Activated naive CD8-positive, alpha-beta T cell treated with anti-CD3 and anti-CD28 coated beads for 36 hours (primary cell): ENCODE data around the gene KCNMA1. TPM values are rescaled to one million over a fixed set of nuclear protein-coding genes. Genes with fewer than 3 reads are reported as not detected.

ENCODE experiments used
- DNase-seq: peaks from one replicate; pipeline ENCODE4 v3.0.0; 2021
- H3K27ac Mint-ChIP-seq: one replicate; pipeline ENCODE4 v1.8.0; 2022; ENCODE audit warnings: mild to moderate bottlenecking, moderate library complexity, mixed read lengths
- H3K27me3 Mint-ChIP-seq: one replicate; pipeline ENCODE4 v1.8.0; 2022; ENCODE audit warnings: mild to moderate bottlenecking, mixed read lengths
- H3K36me3 Mint-ChIP-seq: one replicate; pipeline ENCODE4 v1.8.0; 2021; ENCODE audit warnings: mild to moderate bottlenecking, mixed read lengths
- H3K4me1 Mint-ChIP-seq: one replicate; pipeline ENCODE4 v1.8.0; 2021; ENCODE audit warnings: mixed read lengths
- H3K4me3 Mint-ChIP-seq: one replicate; pipeline ENCODE4 v1.8.0; 2022; ENCODE audit warnings: mild to moderate bottlenecking, moderate library complexity, mixed read lengths
- H3K9me3 Mint-ChIP-seq: one replicate; pipeline ENCODE4 v1.8.0; 2022; ENCODE audit warnings: mixed read lengths
- total RNA-seq, 2 experiments: library from RNA; stranded (reverse); gene quantifications; one replicate each; pipeline ENCODE4 v1.2.3, GENCODE V29; 2021

Gene KCNMA1
- total RNA-seq, 2 experiments from 2014 or later = not detected

GRCh38 chr10:77151408-77151807 lies 486.2 kb downstream of the KCNMA1 start:
- DNase-seq = no peak
- Mint-ChIP-seq H3K9me3 (no peaks in the 10 kb centered on the region), H3K4me3 (no peak overlapping the region), H3K36me3 (no peaks in the 10 kb centered on the region), H3K27ac (no peak overlapping the region), H3K27me3 (no peaks in the 10 kb centered on the region), H3K4me1 (no peaks in the 10 kb centered on the region)

DNA sequence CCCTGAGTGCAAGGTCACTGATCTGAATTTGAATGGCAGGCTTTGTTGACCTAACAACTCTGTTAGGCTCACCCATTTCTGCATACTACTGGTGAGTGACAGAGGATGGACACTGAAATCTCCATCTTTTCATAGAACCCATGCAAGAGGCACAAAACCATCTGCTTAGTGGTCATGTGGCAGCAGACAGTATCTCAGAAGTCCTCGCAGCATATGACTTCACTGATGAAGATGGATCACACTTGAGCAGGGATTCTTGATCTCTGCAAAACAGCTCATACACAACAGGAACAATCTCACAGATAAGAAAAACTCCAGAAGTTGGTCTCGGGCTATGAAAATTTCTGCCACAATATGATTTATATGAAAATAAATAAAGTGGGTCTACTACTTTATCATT lies 487.9 kb downstream of the KCNMA1 start:
- Mint-ChIP-seq H3K4me3 (no peak overlapping the region), H3K36me3 (no peaks in the 10 kb centered on the region), H3K27me3 (no peaks in the 10 kb centered on the region), H3K9me3 (no peaks in the 10 kb centered on the region), H3K4me1 (no peaks in the 10 kb centered on the region), H3K27ac (no peak overlapping the region)
- no peak for DNase-seq

- Mint-ChIP-seq H3K36me3 (no peaks in the 10 kb centered on the region), H3K4me3 (no peak overlapping the region), H3K4me1 (no peaks in the 10 kb centered on the region), H3K9me3 (no peaks in the 10 kb centered on the region), H3K27ac (no peak overlapping the region), H3K27me3 (no peaks in the 10 kb centered on the region)
- no peak for DNase-seq
Measured at GRCh38 chr10:77149001-77149400, 488.6 kb downstream of the KCNMA1 start.

DNA sequence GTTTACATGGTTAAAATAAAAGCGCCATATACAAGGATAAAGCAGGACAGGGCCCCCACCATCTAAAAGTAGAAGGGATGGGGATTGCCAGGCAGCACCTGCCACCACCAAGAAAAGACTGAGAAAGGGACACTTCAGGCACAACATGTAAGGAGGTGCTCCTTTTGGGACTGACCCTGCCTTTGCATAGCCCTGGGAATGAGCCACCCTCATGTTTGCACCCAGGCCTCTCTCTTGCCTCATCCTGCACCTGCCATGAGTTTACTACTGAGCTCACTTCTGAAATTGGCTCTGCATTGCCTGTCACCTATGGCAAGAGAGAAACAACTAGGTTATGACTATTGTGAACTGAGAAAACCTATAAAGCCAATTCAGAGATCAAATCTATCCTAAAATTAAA lies 489.7 kb downstream of the KCNMA1 start:
- Mint-ChIP-seq H3K27me3 (peaks cover 3% of the 10 kb centered on the region), H3K4me3 (no peak overlapping the region), H3K4me1 (no peaks in the 10 kb centered on the region), H3K27ac (no peak overlapping the region), H3K36me3 (no peaks in the 10 kb centered on the region), H3K9me3 (no peaks in the 10 kb centered on the region)
- DNase-seq = no peak

DNA sequence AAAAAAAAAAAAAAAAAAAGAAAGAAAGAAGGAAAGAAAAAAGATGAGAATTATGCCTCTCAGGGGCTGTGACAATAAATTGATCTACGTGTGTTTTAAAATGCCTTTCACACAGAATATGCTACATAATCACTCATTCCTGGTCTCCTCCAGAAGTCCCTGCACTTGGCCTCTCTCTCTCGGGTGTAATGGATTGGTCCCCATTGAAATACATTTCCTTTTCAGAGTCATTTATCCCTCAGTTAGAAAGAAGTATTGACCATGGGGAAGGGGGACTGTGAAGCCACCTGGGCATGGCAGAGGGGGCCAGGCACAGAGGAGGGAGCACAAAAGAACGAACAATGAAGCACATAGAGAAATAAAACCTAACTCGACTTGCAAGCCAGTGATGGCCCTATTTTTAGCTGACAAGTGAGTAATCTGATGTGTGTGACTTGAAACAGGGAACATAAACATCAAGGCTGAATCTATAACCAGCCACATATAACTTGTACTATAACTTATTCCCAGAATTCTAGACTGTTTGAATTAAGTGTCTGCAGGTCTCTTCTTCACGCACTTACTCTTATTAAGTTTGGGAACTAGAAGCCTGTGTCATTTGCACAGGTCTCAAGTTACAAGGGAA lies 490.8 kb downstream of the KCNMA1 start:
- no peak overlapping the region for H3K4me3 Mint-ChIP-seq
- no peak overlapping the region for H3K27ac Mint-ChIP-seq
- no peaks in the 10 kb centered on the region for H3K4me1 Mint-ChIP-seq
- H3K9me3 Mint-ChIP-seq = no peaks in the 10 kb centered on the region
- no peaks in the 10 kb centered on the region for H3K36me3 Mint-ChIP-seq
- peaks cover 3% of the 10 kb centered on the region for H3K27me3 Mint-ChIP-seq
- no peak for DNase-seq

- Mint-ChIP-seq H3K36me3 (no peaks in the 10 kb centered on the region), H3K9me3 (no peaks in the 10 kb centered on the region), H3K4me3 (no peak overlapping the region), H3K27ac (no peak overlapping the region), H3K27me3 (peaks cover 3% of the 10 kb centered on the region), H3K4me1 (no peaks in the 10 kb centered on the region)
- no peak for DNase-seq
Measured at GRCh38 chr10:77144656-77145055, 493.0 kb downstream of the KCNMA1 start.

GRCh38 chr10:77139252-77140160 lies 498.1 kb downstream of the KCNMA1 start:
- DNase-seq = no peak
- Mint-ChIP-seq H3K36me3 (no peaks in the 10 kb centered on the region), H3K4me3 (no peak overlapping the region), H3K27ac (no peak overlapping the region), H3K4me1 (no peaks in the 10 kb centered on the region), H3K27me3 (peaks cover 11% of the 10 kb centered on the region), H3K9me3 (no peaks in the 10 kb centered on the region)

- DNase-seq = no peak
- Mint-ChIP-seq H3K36me3 (no peaks in the 10 kb centered on the region), H3K4me1 (no peaks in the 10 kb centered on the region), H3K27ac (no peak overlapping the region), H3K27me3 (peaks cover 11% of the 10 kb centered on the region), H3K4me3 (no peak overlapping the region), H3K9me3 (no peaks in the 10 kb centered on the region)
Measured at GRCh38 chr10:77138541-77138940, 499.1 kb downstream of the KCNMA1 start.

DNA sequence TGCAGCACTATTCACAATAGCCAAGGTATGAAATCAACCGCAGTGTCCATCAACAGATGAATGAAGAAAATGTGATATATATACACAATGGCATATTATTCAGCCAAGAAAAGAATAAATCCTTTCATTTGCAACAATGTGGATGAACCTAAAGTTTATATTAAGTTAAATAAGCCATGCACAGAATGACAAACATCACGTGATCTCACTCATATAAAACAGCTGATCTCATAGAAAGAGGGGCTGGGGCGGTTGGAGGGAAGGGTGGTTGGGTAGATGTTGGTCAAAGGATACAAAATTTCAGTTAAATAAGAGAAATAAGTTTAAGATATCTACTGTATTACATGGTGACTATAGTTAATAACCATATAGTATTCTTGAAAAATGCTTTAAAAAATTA lies 502.1 kb downstream of the KCNMA1 start:
- no peak for DNase-seq
- Mint-ChIP-seq H3K27ac (no peak overlapping the region), H3K9me3 (no peaks in the 10 kb centered on the region), H3K27me3 (peaks cover 11% of the 10 kb centered on the region), H3K4me3 (no peak overlapping the region), H3K4me1 (no peaks in the 10 kb centered on the region), H3K36me3 (no peaks in the 10 kb centered on the region)

GRCh38 chr10:77131214-77131613 lies 506.4 kb downstream of the KCNMA1 start:
- no peaks in the 10 kb centered on the region for H3K9me3 Mint-ChIP-seq
- H3K27me3 Mint-ChIP-seq = peaks cover 8% of the 10 kb centered on the region
- no peaks in the 10 kb centered on the region for H3K36me3 Mint-ChIP-seq
- no peak overlapping the region for H3K4me3 Mint-ChIP-seq
- H3K27ac Mint-ChIP-seq = no peak overlapping the region
- H3K4me1 Mint-ChIP-seq = no peaks in the 10 kb centered on the region
- no peak for DNase-seq

DNA sequence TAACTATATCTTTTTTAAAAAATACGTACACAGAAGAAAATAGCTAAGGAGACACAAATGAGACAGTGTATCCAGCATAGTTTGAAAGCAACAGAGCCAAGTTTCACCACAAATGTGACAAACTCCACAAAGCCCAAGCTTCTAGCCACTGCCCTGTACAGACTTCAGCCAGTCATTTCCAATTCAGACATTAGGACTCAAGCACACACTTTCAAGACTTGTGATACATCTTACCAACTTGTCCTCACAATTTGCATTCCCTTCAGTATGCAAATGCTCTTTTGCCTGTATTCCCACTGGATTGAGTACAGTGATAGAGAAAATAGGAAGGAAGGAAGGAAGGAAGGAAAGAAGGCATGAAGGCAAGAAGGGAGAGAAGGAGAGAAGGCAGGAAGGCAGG lies 510.4 kb downstream of the KCNMA1 start:
- peaks cover 17% of the 10 kb centered on the region for H3K27me3 Mint-ChIP-seq
- no peaks in the 10 kb centered on the region for H3K4me1 Mint-ChIP-seq
- H3K36me3 Mint-ChIP-seq = no peaks in the 10 kb centered on the region
- H3K9me3 Mint-ChIP-seq = no peaks in the 10 kb centered on the region
- H3K4me3 Mint-ChIP-seq = no peak overlapping the region
- no peak for DNase-seq
- H3K27ac Mint-ChIP-seq = no peak overlapping the region

- peaks cover 23% of the 10 kb centered on the region for H3K27me3 Mint-ChIP-seq
- H3K4me3 Mint-ChIP-seq = no peak overlapping the region
- H3K27ac Mint-ChIP-seq = no peak overlapping the region
- no peaks in the 10 kb centered on the region for H3K36me3 Mint-ChIP-seq
- H3K9me3 Mint-ChIP-seq = no peaks in the 10 kb centered on the region
- DNase-seq = no peak
- H3K4me1 Mint-ChIP-seq = no peaks in the 10 kb centered on the region
Measured at GRCh38 chr10:77125231-77125630, 512.4 kb downstream of the KCNMA1 start.

- H3K4me1 Mint-ChIP-seq = no peaks in the 10 kb centered on the region
- H3K27ac Mint-ChIP-seq = no peak overlapping the region
- H3K9me3 Mint-ChIP-seq = no peaks in the 10 kb centered on the region
- no peaks in the 10 kb centered on the region for H3K36me3 Mint-ChIP-seq
- peaks cover 35% of the 10 kb centered on the region for H3K27me3 Mint-ChIP-seq
- DNase-seq = no peak
- H3K4me3 Mint-ChIP-seq = no peak overlapping the region
Measured at GRCh38 chr10:77123330-77123729, 514.3 kb downstream of the KCNMA1 start.

DNA sequence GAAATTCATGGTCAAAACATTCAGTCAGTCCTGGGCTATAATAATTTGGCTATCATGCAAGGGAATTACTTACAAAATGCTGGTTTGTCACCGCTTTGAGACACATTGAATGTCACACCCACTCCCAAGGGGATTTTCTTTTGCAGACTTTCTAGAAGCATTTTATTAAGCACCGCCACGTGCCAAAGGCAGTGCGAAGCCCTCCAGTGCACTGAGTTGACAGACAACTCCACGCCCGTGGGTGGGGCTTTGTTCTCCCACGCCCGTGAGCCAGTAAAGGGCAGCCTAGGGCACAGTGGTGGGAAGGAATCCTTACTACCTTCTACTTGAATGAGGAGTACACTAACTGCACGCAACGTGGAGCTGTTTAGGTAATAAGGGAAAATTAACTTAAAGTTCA lies 515.8 kb downstream of the KCNMA1 start:
- H3K36me3 Mint-ChIP-seq = no peaks in the 10 kb centered on the region
- no peak overlapping the region for H3K4me3 Mint-ChIP-seq
- H3K9me3 Mint-ChIP-seq = no peaks in the 10 kb centered on the region
- peaks cover 2% of the 10 kb centered on the region for H3K4me1 Mint-ChIP-seq
- no peak for DNase-seq
- H3K27me3 Mint-ChIP-seq = peaks cover 36% of the 10 kb centered on the region
- H3K27ac Mint-ChIP-seq = no peak overlapping the region

DNA sequence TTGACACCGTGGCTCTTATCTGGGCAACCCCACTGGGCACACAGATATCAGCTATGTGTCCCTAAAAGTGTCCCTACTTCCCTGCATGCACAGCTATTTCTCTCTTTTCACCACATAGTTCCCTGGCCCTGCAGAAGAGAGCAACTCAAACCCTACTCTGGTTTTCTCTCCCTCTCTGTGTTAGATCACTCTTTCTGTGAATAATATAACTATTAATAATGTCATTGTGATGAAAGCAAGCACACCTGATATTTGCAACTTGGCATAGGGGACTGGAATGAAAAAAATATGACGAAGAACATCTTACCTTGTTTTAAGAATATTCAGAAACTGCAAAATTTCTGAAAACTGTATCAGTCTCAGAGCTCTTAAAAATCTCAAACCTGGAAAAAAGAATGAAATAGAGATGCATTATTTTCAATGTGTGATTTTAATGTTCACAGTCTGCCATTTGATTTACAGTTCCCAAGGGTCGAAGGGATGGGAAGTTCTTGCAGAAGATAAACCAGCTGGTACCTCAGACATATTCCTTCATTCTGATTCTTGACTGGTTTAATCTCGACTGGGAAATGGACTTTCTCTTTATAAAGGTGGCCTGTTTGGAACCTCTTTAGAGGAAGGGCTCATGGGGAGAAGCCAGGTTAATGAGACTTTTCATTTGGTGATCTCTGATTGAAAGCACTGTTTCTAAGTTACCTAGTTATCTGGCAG lies 516.8 kb downstream of the KCNMA1 start:
- no peaks in the 10 kb centered on the region for H3K36me3 Mint-ChIP-seq
- DNase-seq = no peak
- no peak overlapping the region for H3K27ac Mint-ChIP-seq
- H3K9me3 Mint-ChIP-seq = no peaks in the 10 kb centered on the region
- H3K27me3 Mint-ChIP-seq = peaks cover 41% of the 10 kb centered on the region
- no peak overlapping the region for H3K4me3 Mint-ChIP-seq
- H3K4me1 Mint-ChIP-seq = peaks cover 3% of the 10 kb centered on the region
